ENCODE results near the gene PLEKHA1. TPM values are rescaled to one million over a fixed set of nuclear protein-coding genes. Genes with fewer than 3 reads are reported as not detected.

Gene PLEKHA1
- polyA plus RNA-seq, 1 donor: 30.8 TPM

GRCh38 chr10:122462533-122463465 is 88.3 kb downstream of the PLEKHA1 start:
- DNase-seq: peak; percentile 79

- DNase-seq: no peak
Measured at GRCh38 chr10:122463466-122464249, 89.2 kb downstream of the PLEKHA1 start.

GRCh38 chr10:122464250-122464510 is 89.7 kb downstream of the PLEKHA1 start:
- DNase-seq: no peak

GRCh38 chr10:122464586-122464985 is 90.1 kb downstream of the PLEKHA1 start:
- DNase-seq: no peak

DNA sequence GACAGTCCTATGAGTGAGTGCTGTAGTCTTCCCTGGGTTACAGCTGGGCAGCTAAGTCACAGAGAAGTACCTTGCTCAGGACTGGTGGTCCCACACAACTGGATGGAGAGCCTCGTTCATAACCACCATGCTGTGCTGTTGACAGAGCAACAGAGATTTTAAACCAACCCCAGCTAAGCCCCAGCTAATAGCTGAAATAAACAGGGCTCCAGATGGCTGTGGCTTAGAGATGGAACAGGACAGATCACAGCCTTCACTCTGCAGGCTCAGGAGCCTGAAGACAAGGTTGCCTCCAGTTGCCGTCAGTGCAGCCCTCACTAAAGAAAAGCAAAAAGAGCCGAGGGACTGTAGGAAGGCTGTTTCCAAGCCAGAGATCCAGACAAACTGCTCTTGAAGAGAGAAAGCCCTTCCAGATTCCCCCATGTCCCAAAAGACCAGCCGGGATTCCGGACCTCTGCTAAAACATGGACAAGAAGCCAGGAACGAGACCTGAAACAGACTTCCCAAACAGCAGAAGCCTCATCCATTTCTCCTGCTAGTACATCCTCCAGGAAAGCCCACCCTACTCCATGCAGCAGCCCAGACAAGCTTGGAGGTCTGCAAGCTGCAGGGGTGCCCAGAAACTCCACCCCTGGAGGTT is 91.0 kb downstream of the PLEKHA1 start:
- DNase-seq: no peak

- DNase-seq: no peak
Measured at GRCh38 chr10:122466951-122467381, 92.5 kb downstream of the PLEKHA1 start.

DNA sequence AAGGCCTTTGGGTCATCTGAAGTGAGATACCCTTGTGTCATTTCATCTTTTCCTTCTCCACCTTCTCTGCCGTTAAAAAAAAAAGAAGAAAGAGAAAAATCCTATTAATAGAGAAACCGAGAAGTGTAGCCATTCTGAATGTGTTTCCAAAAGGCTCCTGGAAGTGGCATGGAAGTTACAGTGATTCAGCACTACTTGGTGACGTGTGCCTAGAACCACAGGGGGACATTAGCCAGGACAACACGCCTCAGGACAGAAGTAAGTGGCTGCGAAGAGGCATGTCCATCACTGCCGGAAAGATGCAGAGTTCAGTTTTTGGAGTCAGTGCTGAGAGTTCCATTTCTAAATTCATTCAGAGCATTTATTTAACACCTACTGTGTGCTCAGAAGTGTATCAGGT is 93.2 kb downstream of the PLEKHA1 start:
- no peak for DNase-seq

DNA sequence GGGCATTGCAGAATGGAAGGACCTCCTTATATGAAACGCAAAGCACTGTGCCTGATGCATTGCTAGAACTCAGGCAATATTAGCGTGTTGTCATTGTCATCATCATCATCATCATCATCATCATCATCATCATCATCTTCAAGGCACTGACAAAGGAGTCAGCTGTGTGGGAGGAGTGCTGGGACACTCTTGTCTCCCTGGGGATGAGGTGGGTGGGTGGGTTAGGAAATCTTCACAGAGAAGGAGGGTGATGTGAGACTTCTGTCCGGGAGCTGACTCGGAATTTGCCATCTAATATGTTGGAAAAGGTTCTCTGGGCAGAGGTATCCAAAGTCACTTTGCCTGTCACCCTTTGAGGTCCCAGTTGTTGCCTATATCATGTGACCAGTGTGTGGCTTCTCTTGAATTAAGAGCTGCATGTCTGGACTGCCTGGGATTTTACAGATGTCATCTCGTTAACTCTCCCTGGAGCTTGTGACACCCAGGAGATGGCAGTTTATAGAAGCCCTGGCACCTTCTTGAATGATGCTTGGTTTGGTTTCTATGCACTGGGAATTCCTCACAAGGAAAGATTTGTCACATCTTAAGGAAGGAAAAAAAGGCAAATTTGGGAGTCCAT is 93.9 kb downstream of the PLEKHA1 start:
- no peak for DNase-seq

DNA sequence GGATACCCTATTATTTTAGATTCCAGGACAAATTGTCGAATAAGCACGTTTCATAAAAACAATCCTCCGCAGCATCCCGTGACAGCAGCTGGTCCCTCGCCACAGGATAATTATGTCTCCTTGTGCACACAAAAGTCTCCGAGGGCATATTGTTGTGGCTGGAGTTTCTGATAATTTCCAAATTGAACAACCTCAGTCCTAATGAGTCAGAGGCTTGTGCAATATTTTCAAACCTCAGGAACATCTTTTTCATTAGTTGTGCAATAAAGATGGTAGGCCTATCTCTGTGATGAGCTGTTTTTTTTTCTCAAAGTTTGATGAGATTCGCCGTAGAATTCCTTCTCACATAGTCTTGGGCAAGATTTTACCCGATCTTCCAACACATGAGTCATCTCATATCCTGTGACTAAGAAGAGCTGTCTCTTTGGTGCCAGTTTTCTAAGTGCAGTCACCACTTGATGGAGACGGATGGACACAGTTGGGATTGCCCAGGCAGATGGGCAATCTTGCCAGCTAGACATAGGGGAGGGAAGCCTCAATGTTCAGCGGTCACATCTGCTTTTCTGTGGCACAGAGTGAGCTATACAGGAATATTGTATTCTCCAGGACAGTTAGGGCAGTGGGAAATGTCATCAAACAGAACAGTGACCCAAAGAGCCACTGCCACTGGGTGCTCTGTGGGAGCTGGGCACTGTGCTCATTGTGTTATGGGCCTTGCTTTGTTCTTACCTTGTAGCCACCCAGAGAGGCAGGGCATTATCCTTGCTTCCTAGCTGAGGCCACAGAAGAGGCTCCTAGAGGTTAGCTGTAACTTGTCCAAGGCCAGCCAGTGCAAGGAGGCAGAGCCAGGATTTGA is 94.6 kb downstream of the PLEKHA1 start:
- no peak for DNase-seq

DNA sequence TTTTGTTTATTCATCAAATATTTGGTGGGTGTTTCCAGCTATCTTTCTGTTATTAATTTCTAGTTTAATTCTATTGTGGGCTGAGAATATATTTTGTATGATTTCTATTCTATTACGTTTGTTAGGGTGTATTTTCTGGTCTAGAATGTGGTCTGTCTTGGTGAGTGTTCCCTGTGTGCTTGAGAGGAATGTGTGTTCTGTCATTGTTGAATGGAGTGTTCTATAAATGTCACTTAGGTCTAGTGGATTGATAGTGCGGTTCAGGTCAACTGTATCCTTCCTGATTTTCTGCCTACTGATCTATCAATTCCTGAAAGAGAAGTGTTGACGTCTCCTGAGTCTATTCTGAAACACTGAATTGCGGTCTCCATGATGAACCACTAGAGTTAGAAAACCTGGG is 95.3 kb downstream of the PLEKHA1 start:
- no peak for DNase-seq

GRCh38 chr10:122471531-122472177 is 97.1 kb downstream of the PLEKHA1 start:
- DNase-seq: no peak

DNA sequence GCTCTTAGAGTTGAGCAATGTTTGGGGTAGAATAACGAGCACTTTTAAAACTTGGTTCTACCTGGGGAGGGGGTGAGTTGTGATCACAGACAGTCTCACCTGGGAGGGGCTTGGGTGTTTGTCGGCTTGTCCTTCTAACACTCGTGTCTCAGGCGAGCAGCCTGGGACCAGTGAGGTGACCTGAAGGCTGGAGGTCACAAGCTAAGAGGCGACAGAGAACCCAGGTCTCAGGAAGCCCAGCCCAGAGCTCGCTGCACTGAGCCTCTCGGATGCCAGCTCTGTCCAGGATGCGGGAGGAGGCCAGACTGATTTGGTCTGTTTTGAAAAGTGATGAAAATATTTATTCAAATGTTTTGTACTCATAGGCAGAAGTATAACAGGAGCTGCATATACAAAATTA is 98.6 kb downstream of the PLEKHA1 start:
- DNase-seq: no peak

DNA sequence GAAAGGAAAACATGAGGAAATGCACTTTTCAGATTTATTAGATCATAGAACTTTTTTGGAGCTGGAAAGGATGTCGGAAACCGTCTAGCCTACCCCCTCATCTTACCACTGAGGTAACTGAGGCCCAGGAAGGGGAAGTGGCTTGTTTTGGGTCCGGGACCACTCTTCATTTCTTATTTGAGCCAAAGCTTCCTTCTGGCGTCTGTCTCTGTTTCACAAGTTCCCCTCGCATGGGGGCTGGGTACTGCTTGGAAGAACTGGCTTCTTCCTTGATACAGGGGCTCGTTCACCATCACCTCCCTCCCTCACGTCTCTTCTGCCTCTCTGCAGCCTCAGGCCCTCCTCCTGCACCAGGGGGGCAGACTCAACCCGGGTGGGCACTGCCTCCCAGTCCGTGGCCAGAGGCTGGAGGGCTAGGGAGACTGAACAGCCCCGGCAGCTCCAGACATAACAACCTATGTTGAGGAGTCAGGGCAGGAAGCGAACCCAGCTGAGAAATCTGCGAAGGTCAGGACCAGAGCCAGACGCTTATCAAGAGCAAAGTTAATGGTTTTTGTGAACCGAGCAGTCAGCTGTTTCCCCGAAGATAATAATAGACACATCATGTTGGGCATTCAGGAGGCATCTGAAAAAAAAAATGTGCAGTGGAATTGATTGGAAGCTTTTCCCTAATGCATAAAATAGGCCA is 99.8 kb downstream of the PLEKHA1 start:
- DNase-seq: no peak

DNA sequence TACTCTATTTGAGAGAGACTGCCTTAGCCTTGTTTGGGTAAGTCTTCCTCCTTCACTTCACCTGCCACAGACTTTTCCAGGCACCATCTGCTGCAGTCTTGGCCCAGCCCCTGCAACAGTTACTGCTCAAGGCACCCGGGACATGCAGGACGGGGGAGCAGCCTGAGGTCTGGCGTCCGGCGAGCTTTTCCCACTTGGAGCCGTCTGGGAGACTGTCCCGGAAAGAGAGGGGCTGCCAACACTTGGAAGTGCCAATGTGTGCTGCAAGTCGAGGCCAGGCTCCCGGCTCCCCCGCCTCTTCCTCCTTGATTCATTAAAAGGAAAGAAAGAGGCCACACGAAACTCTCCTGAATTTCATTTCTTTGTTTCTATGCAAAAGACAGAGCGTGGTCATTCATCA is 100.6 kb downstream of the PLEKHA1 start:
- DNase-seq: peak; percentile 70

GRCh38 chr10:122475591-122476332 is 101.3 kb downstream of the PLEKHA1 start:
- no peak for DNase-seq

- DNase-seq: no peak
Measured at GRCh38 chr10:122476333-122476695, 101.8 kb downstream of the PLEKHA1 start.

DNA sequence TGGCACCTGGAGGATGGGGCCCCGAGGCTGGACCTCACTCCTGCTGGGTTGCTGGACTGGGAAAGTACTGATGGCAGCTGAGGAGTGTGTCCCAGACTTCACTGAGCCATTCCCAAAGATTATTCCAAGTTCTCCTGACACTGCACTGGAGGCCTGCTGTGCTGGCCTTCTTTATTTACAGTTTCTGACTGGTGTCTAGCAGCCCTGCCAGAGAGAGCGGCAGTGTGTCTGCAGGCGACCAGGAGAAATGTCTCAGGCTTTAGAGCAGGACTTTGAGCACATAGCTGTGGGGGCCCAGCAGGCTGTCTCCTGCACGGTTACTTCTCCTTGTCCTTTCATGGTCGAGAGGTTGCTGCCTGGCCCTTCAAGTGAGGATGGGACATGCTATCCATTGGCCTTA is 102.9 kb downstream of the PLEKHA1 start:
- no peak for DNase-seq

DNA sequence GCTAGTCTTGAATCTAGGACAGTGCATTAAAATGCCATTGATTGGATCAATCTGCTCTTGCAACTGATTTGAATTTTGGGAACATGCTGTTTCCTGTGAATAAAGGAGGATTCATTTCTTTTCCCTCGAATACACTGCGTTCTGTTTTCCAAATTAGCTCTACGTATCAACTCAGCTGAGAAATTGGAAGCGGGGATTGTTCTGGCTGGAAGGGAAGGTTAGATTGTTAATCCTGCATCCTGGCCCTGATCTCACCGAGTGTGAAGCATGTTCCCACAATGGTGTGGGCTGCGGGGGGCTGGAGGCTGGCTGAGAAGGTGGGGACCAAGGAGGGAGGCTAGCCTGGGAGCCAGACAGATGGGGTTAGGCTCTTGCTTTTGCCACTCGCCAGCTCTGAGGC is 104.5 kb downstream of the PLEKHA1 start:
- no peak for DNase-seq

DNA sequence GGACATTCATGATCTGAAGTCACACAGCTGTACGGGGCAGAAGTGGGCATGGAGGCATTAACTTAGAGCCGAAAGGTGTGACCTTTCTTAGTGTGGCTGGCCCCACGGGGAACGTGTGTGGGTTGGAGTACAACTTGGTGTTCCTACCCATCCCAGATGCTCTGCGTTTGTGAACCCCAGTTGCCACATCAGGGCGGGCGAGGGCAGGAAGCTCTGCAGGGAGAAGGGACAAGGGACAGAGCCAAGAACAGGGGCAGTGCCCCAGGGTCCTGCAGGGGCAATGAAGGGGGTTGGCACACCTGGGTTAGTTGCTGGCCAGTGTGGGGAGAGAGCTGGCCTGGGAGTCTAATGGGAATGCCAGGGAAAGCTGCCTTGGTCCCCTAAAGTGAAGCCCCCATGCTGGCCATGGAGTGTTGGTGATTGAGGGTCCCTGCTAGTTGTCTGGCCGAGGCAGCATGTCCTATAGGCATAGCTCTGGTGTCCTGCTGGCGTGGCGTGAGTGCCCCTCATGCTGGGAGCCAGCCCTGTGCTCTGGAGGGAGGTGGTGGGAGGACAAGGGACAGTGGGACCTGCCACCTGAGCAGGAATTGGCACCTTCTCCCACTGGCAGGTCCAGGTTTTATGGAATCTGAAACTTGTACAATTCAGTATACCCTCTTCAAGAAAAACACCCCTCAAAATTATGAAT is 105.8 kb downstream of the PLEKHA1 start:
- DNase-seq: no peak
